Endothelial cell (in vitro differentiated cells): Measurements from ENCODE around the gene ATP8B2. TPM values are rescaled to one million over a fixed set of nuclear protein-coding genes. Genes with fewer than 3 reads are reported as not detected.
A peak's percentile ranks its signal among the peaks of the same experiment; 100 is the strongest.
"Not testable (repeated sequence)": the region's sequence is repeated elsewhere in the genome, so short reads cannot be mapped to it uniquely, and the experiment has no call there.

Source experiments
- DNase-seq: peaks from one replicate; pipeline ENCODE4 v3.0.0; 2021; ENCODE audit warnings: low spot score
- H3K27ac Mint-ChIP-seq: one replicate; pipeline ENCODE4 v1.8.0; 2021; ENCODE audit warnings: mixed read lengths, inconsistent platforms; ENCODE audit not compliant: unreplicated experiment
- H3K27me3 Mint-ChIP-seq: one replicate; pipeline ENCODE4 v1.8.0; 2021; ENCODE audit warnings: mild to moderate bottlenecking, moderate library complexity, mixed read lengths, inconsistent platforms; ENCODE audit not compliant: unreplicated experiment
- H3K36me3 Mint-ChIP-seq: one replicate; pipeline ENCODE4 v1.8.0; 2021; ENCODE audit warnings: mild to moderate bottlenecking, low read depth, mixed read lengths, inconsistent platforms; ENCODE audit not compliant: unreplicated experiment
- H3K4me1 Mint-ChIP-seq: one replicate; pipeline ENCODE4 v1.8.0; 2021; ENCODE audit warnings: mild to moderate bottlenecking, mixed read lengths, inconsistent platforms; ENCODE audit not compliant: unreplicated experiment
- H3K4me3 Mint-ChIP-seq: one replicate; pipeline ENCODE4 v1.8.0; 2021; ENCODE audit warnings: mild to moderate bottlenecking, mixed read lengths, inconsistent platforms; ENCODE audit not compliant: unreplicated experiment
- H3K9me3 Mint-ChIP-seq: one replicate; pipeline ENCODE4 v1.8.0; 2021; ENCODE audit warnings: mixed read lengths, inconsistent platforms; ENCODE audit not compliant: unreplicated experiment
- CTCF ChIP-seq: fragments of 200-600 bp; sonication (generic); IDR thresholded peaks from one replicate; pipeline ENCODE4 v1.5.0; 2021; ENCODE audit warnings: antibody characterized with exemption; ENCODE audit not compliant: unreplicated experiment
- total RNA-seq: library from RNA; stranded (reverse); fragmentation: NEBNext Ultra II Directional; extraction: Animal tissue kit (Norgen Biotek cat#: 25700); gene quantifications from one replicate; pipeline ENCODE4 v1.2.1, GENCODE V29; 2021; ENCODE audit not compliant: unreplicated experiment

ATP8B2 gene
- total RNA-seq, 1 donor from 2014 or later: 58.1 TPM

- no peak for DNase-seq
- Mint-ChIP-seq H3K27ac (no peak overlapping the region), H3K27me3 (peaks cover 10% of the 10 kb centered on the region), H3K4me3 (no peak overlapping the region), H3K4me1 (no peaks in the 10 kb centered on the region), H3K9me3 (no peaks in the 10 kb centered on the region), H3K36me3 (peaks cover 4% of the 10 kb centered on the region)
- no peak for TF ChIP-seq CTCF
Measured at GRCh38 chr1:154313066-154313356, 12.3 kb upstream of the ATP8B2 start.

DNA sequence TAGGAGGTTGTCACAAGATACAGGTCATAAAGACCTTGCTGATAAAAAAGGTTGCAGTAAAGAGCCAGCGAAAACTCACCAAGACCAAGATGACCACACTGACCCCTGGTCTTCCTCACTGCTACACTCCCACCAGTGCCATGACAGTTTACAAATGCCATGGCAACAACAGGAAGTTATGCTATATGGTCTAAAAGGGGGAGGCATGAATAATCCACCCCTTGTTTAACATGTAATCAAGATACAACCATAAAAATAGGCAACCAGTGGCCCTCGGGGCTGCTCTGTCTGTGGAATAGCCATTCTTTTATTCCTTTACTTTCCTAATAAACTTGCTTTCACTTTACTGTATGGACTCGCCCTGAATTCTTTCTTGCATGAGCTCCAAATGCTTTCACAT is 11.1 kb upstream of the ATP8B2 start:
- not testable (repeated sequence) for H3K27ac Mint-ChIP-seq, H3K4me3 Mint-ChIP-seq, H3K9me3 Mint-ChIP-seq, DNase-seq, H3K36me3 Mint-ChIP-seq, H3K4me1 Mint-ChIP-seq
- H3K27me3 Mint-ChIP-seq: peaks cover 13% of the 10 kb centered on the region

- H3K36me3 Mint-ChIP-seq: peaks cover 9% of the 10 kb centered on the region
- no peak for DNase-seq
- H3K9me3 Mint-ChIP-seq: no peaks in the 10 kb centered on the region
- H3K27me3 Mint-ChIP-seq: peaks cover 13% of the 10 kb centered on the region
- no peak for TF ChIP-seq CTCF
- no peak overlapping the region for H3K27ac Mint-ChIP-seq
- H3K4me3 Mint-ChIP-seq: no peak overlapping the region
- peaks cover 9% of the 10 kb centered on the region for H3K4me1 Mint-ChIP-seq
Measured at GRCh38 chr1:154316704-154317103, 8.6 kb upstream of the ATP8B2 start.

DNA sequence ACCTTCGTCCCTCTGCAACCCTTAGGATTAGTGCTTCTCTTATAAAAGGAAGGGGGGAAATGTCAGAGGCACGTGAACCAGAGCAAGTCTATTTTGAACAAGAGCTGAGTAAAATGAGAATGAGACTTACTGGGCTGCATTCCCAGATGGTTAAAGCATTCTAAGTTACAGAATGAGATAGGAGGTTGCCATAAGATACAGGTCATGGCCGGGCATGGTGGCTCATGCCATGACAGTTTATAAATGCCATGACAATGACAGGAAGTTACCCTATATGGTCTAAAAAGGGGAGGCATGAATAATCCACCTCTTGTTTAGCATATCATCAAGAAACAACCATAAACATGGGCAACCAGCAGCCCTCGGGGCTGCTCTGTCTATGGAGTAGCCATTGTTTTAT is 6.9 kb upstream of the ATP8B2 start:
- H3K36me3 Mint-ChIP-seq: peaks cover 9% of the 10 kb centered on the region
- no peaks in the 10 kb centered on the region for H3K9me3 Mint-ChIP-seq
- peak overlapping the region; percentile 38 for H3K4me3 Mint-ChIP-seq

DNA sequence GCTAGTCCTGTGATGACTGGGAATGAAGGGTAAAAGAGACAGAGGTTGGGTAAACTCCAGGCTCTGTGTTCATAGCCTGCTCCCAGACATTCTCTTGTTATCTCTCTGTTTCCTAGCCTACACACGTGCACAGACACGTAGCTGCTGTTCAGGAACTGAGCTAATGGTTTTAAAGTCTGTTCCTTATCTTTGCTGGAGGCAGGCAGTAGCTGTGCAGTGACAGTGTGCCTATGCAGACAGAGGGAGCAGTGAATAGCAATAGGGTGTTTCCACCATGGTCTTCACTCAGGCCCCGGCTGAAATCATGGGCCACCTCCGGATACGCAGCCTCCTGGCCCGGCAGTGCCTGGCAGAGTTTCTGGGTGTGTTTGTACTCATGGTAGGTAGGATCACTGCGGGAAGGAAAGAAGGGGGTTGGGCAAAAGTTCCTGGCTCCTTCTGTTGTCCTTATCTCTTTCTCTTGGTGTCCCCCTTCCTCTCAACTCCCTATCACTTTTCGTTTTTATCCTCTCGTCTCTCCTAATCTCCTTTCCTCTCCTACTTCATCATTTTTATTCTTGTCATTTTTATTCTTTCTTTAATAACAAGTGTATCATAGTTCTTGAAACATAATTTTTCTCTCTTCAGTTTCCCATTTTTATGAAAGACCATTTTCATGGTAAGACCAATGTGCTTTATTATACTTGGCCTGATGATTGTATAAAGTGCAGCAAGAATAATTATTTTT is 4.3 kb upstream of the ATP8B2 start, which contains the start of gene AQP10:
Gene AQP10, plus strand, starts transcription at position 212 of the 727 bp plus-strand sequence. Its CDS starts 63 bp downstream, at position 275.
- Mint-ChIP-seq H3K4me1 (peaks cover 15% of the 10 kb centered on the region), H3K27me3 (peaks cover 8% of the 10 kb centered on the region), H3K27ac (peak within 1 kb of the TSS; percentile 52), H3K36me3 (peaks cover 9% of the 10 kb centered on the region), H3K4me3 (peak within 1 kb of the TSS; percentile 79), H3K9me3 (no peaks in the 10 kb centered on the region)
- TF ChIP-seq CTCF: no peak
- DNase-seq: no peak

More for the DNA sequence above, 6.9 kb upstream of the ATP8B2 start:
- Mint-ChIP-seq H3K4me1 (peaks cover 9% of the 10 kb centered on the region), H3K27me3 (peaks cover 9% of the 10 kb centered on the region), H3K27ac (no peak overlapping the region)
- TF ChIP-seq CTCF: no peak
- DNase-seq: no peak

DNA sequence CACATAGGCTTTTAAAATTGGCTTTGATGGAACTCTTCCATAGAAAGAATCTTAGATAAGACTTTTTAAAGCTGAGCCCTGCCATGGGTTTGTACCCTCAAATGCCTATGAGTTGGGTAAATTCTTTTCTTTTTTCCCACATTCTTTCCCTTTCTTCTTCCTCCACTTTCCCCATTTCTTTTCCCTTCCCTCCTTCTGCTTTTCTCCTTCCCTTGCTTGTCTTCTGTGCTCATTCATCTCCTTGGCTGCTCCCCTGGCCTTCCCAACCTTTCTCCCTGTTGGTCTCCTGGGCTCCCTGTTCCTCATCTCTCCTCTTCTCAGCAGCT is 3.8 kb upstream of the ATP8B2 start:
- peaks cover 16% of the 10 kb centered on the region for H3K4me1 Mint-ChIP-seq
- not testable (repeated sequence) for H3K9me3 Mint-ChIP-seq, H3K36me3 Mint-ChIP-seq, DNase-seq, H3K27me3 Mint-ChIP-seq, H3K4me3 Mint-ChIP-seq, H3K27ac Mint-ChIP-seq
